Brain microvascular endothelial cell (primary cell): ENCODE data around the gene MAPRE2.

Experiments
- DNase-seq: peaks from one replicate; pipeline ENCODE4 v3.0.0-alpha.2; 2020
- H3K27ac ChIP-seq: fragments of 250-450 bp; sonication (Bioruptor Pico); 2 replicates; pipeline ENCODE4 v1.5.1; 2020; ENCODE audit warnings: mild to moderate bottlenecking, moderate library complexity
- H3K27me3 ChIP-seq: fragments of 250-450 bp; sonication (Bioruptor Pico); replicated peaks from 2 replicates; pipeline ENCODE4 v1.5.1; 2020; ENCODE audit warnings: mild to moderate bottlenecking
- H3K36me3 ChIP-seq: fragments of 250-450 bp; sonication (Bioruptor Pico); replicated peaks from 2 replicates; pipeline ENCODE4 v1.5.1; 2020; ENCODE audit warnings: mild to moderate bottlenecking
- H3K4me3 ChIP-seq: 2 replicates; pipeline ENCODE4 v1.5.1; 2011; ENCODE audit warnings: low read depth, mild to moderate bottlenecking, control low read depth, low read length, moderate library complexity
- CTCF ChIP-seq: IDR thresholded peaks from 2 replicates; pipeline ENCODE4 v1.5.1; 2011; ENCODE audit warnings: low read depth, mild to moderate bottlenecking, moderate library complexity, low read length, control low read depth, inconsistent platforms; ENCODE audit errors: missing control alignments
- in situ Hi-C: cut with HindIII; loops from 2 replicates; pipeline ENCODE4 v1.10.0; 2017; ENCODE audit warnings: low sequenced_read_pairs, low pct_ligation_motif_present

Gene MAPRE2

GRCh38 chr18:35172009-35172408 is 130.8 kb downstream of the MAPRE2 start:
- DNase-seq: no peak
- Histone ChIP-seq H3K27ac (no peak overlapping the region), H3K4me3 (no peak overlapping the region), H3K27me3 (no peaks in the 10 kb centered on the region), H3K36me3 (no peaks in the 10 kb centered on the region)
- in situ Hi-C loops: no loop called here
- TF ChIP-seq CTCF: no peak

- H3K27me3 ChIP-seq: no peaks in the 10 kb centered on the region
- no peak for DNase-seq
- no peak for TF ChIP-seq CTCF
- H3K27ac ChIP-seq: no peak overlapping the region
- in situ Hi-C loops: no loop called here
- no peaks in the 10 kb centered on the region for H3K36me3 ChIP-seq
- no peak overlapping the region for H3K4me3 ChIP-seq
These were observed 131.3 kb downstream of the MAPRE2 start for GRCh38 chr18:35172451-35173035.

- Histone ChIP-seq H3K36me3 (no peaks in the 10 kb centered on the region), H3K27ac (no peak overlapping the region), H3K4me3 (no peak overlapping the region), H3K27me3 (no peaks in the 10 kb centered on the region)
- no peak for DNase-seq
- no peak for TF ChIP-seq CTCF
- in situ Hi-C loops: no loop called here
These were observed 133.0 kb downstream of the MAPRE2 start for GRCh38 chr18:35174093-35174731.

- no peaks in the 10 kb centered on the region for H3K36me3 ChIP-seq
- in situ Hi-C loops: no loop called here
- H3K4me3 ChIP-seq: no peak overlapping the region
- no peak for TF ChIP-seq CTCF
- DNase-seq: no peak
- no peaks in the 10 kb centered on the region for H3K27me3 ChIP-seq
- no peak overlapping the region for H3K27ac ChIP-seq
These were observed 133.5 kb downstream of the MAPRE2 start for GRCh38 chr18:35174745-35175144.

- in situ Hi-C loops: no loop called here
- Histone ChIP-seq H3K4me3 (no peak overlapping the region), H3K27ac (no peak overlapping the region), H3K36me3 (no peaks in the 10 kb centered on the region), H3K27me3 (no peaks in the 10 kb centered on the region)
- DNase-seq: no peak
- no peak for TF ChIP-seq CTCF
These were observed 135.7 kb downstream of the MAPRE2 start for GRCh38 chr18:35176925-35177324.

GRCh38 chr18:35178260-35178659 is 137.0 kb downstream of the MAPRE2 start:
- in situ Hi-C loops: no loop called here
- Histone ChIP-seq H3K27ac (no peak overlapping the region), H3K27me3 (no peaks in the 10 kb centered on the region), H3K36me3 (no peaks in the 10 kb centered on the region), H3K4me3 (no peak overlapping the region)
- peak; percentile 55 for DNase-seq
- no peak for TF ChIP-seq CTCF
